Hepatic stellate cell (primary cell): ENCODE measurements around the gene F2RL2.
"Not testable (repeated sequence)": the region's sequence is repeated elsewhere in the genome, so short reads cannot be mapped to it uniquely, and the experiment has no call there.

Source experiments
- DNase-seq: peaks from one replicate; pipeline ENCODE4 v3.0.0; 2011; ENCODE audit warnings: low spot score

Gene F2RL2

DNA sequence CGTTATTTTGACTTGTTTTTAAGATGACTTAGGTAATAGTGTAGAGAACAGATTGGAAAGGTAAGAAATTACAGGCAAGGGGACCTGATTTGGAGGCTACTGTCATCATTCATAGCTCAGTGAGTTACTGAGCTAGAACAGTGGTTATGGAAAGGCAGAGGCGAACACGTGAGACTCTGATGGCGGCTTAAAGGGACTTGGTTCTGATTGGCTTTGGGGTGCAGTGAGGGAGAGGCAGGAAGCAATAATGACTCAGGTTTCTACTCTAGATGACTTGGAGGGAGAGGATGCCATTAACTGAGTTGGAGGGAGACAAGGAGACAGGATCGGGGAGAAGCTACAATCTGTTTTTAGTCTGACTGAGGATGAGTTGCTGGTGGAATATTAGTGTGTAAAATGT is 3.0 kb downstream of the F2RL2 start:
- no peak for DNase-seq

DNA sequence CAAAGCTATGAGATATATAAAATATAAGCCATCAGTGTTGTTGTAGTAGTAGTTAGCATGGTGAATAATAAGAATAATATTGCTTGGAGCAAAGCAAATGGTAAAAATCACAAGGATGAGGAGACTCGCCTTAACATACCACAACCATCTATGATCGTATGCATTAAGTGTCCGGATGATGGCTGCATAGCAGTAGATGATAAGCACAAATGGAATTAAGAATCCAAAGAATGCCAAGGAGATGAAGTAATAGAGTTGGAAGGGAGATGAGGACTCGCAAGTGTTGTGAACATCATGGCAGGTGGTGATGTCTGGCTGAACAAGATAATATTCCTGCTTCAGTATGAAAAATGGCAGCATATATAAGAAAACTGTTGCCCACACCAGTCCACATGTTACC is 5.5 kb downstream of the F2RL2 start:
- DNase-seq, result peak; percentile 66

DNA sequence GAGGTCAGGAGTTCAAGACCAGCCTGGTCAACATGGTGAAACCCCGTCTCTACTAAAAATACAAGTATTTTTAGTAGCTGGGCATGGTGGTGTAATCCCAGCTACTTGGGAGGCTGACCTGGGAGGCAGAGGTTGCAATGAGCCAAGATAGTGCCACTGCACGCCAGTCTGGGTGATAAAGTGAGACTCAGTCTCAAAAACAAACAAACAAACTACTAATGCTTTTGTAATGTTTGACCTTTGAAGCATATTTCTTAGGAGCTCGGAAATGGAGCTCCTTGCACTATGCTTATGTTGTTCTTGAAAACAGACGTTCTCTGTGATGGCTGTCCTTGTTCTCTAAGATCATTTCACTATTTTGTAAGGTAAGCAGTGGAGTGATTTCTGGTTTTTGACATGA is 6.0 kb downstream of the F2RL2 start:
- no peak for DNase-seq

- no peak for DNase-seq
These were observed 7.0 kb downstream of the F2RL2 start for GRCh38 chr5:76616206-76616605.

DNA sequence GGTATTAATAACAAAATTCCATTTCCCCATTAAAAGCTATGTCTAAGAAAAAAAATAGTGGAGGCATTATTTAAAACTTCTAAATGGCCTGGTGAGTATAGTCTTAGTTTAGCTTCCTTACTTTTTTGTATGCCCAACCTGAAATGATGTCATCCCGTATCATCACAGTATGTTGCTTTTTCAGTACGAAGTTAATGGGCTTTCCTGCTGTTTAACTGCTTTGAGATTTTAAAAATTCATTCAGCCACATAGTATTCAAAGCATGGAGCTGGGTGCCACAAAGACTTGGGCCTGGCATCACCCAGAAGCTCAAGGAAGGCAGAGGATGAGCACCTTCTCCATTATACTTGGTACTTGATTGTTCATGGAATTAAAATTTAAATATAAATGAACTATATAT is 7.4 kb downstream of the F2RL2 start:
- no peak for DNase-seq

- no peak for DNase-seq
These were observed 10.3 kb downstream of the F2RL2 start for GRCh38 chr5:76612942-76613341.

DNA sequence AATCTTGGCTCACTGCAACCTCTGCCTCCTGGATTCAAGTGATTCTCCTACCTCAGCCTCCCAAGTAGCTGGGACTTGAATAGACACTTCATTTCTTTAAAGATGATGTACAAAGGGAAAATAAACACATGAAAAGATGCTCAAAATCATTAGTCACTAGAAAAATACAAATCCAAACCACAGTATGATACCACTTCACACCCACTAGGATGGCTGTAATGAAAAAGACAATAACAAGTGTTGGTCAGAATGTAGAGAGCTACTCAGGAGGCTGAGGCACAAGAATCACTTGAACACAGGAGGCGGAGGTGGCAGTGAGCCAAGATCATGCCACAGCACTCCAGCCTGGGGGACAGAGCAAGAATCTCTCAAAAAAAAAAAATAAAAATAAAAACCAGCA is 13.0 kb downstream of the F2RL2 start:
- no peak for DNase-seq

DNA sequence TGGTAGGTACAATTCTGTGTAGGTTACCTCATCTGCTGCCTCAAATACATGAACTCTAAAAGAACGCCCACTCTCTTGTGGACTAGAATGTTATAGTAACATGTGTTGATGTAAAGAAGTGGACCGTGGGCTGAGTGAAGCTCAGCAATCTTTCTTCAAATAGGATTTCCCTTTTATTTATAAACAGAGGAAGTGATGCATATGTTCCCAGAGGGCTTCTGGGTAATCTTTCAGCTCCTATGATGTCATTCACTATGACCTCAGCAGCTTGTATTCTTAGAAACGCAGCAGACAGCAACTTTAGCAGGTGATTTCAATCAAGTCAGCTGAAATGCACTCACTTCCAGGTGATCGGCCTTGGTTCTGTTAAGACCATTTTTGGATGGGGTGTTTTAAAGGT is 14.4 kb downstream of the F2RL2 start:
- no peak for DNase-seq

- no peak for DNase-seq
These were observed 15.8 kb downstream of the F2RL2 start for GRCh38 chr5:76607353-76607871.

DNA sequence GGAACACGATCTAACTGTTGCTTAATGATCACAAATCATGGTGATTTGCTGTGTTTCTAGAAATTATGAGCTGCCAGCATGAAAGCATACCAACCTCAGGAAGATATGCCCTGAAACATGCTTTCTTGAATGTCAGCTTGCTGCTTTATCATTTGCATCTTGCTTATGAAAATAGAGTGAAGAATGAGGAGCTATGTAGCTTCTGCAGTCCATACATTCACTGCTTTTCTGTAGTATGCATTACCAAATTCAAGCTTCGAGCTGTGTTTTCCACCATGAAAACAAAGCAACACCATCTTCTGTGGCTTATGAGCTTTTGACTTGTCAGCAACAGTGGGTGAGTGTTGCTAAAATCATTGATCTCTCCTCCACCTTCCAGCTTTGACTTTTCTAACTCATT is 16.5 kb downstream of the F2RL2 start:
- no peak for DNase-seq

- no peak for DNase-seq
These were observed 18.4 kb downstream of the F2RL2 start for GRCh38 chr5:76604838-76605237.

- not testable (repeated sequence) for DNase-seq
These were observed 19.2 kb downstream of the F2RL2 start for GRCh38 chr5:76603991-76604390.

GRCh38 chr5:76602094-76602726 is 21.0 kb downstream of the F2RL2 start:
- no peak for DNase-seq

DNA sequence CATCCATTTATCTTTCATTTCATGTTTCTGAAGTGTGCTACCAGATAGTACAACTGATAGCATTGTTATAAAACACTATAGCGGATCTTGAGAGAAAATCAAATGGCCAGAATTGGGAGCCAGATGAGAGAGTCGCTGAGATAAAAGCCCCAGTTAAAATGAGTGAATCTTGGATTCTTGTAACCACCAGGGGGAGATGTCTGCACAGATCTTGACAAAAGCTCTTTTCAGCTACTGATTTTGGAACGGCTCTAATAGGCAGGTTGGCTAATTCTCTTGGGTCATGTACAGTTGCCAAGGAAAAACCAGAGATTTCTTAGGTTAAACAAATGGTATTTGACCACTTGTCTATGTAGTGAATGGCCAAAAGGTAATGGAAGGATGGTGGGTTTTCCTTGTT is 21.7 kb downstream of the F2RL2 start:
- peak; percentile 31 for DNase-seq

- no peak for DNase-seq
These were observed 22.5 kb downstream of the F2RL2 start for GRCh38 chr5:76600716-76601115.

DNA sequence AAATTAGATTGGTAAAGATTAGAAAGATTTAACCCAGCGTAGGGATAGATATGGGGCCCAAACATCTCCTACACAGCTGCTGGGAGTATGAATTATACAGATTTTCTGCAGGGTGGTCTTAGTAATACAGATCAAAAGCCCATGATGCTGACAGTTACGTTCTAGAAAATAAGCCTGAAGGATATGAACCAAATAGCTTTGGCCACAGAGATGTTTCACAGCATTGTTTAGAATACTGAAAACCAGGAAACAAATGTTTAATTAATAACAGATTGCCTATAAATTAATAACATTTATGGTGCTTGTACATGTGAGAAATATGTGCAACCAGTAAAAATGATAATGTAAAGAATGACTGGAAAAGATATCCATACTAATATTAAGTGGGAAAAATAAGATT is 24.7 kb downstream of the F2RL2 start:
- no peak for DNase-seq

- no peak for DNase-seq
These were observed 27.3 kb downstream of the F2RL2 start for GRCh38 chr5:76595755-76596481.

DNA sequence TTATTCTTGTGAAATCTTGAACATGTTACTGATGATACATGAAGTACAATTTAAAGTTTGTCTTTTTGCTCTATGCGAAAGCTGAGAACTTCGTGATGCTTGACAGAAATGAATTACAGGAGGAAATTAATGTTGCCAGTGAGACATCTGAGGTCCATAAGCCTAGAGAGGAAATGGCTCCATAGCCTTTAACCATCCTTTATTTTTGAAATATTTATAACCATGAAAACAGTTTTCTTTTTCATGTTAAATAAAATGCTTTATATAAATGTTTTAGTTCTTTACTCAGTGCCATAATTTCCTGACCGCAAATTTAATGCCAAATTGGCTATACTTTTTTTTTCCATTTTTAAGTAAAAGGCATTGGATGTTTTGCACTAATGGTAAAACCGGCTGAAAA is 29.1 kb downstream of the F2RL2 start:
- no peak for DNase-seq

GRCh38 chr5:76592692-76593091 is 30.5 kb downstream of the F2RL2 start:
- no peak for DNase-seq

GRCh38 chr5:76591366-76591765 is 31.8 kb downstream of the F2RL2 start:
- no peak for DNase-seq

- DNase-seq, result no peak
These were observed 33.2 kb downstream of the F2RL2 start for GRCh38 chr5:76590027-76590426.

GRCh38 chr5:76586531-76586930 is 36.7 kb downstream of the F2RL2 start:
- DNase-seq, result no peak

DNA sequence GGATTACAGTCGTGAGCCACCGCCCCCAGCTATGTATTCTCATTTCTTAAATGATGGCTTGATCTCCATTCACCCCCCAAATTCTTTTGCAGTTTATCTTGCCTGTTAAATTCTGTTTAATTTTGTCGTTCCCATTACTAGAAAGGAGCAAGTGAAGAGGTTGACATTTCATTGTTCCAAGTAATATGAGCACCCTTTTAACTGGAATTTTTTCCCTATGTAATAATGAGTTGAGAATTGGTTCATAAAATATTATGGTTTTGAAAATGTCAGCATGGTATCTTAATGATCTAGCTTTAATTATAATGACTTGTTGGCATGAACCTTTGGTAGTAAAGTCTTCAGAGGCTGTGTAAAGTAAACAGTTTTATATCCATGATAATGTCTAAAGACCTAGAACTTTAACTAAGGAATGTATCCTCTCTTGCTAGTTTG is 37.4 kb downstream of the F2RL2 start:
- DNase-seq, result no peak
